ENCODE measurements around the gene FOXO4. TPM values are rescaled to one million over a fixed set of nuclear protein-coding genes. Genes with fewer than 3 reads are reported as not detected.

The FOXO4 gene
- total and polyA plus RNA-seq, 2 donors: 9.4 to 29.7 TPM

- Histone ChIP-seq H3K36me3 (ENCODE audit: insufficient read depth) (no peaks in the 10 kb centered on the region), H3K27ac (ENCODE audit: low read depth) (no peak overlapping the region), H3K4me3 (ENCODE audit: low read depth, low read length) (no peak overlapping the region), H3K4me1 (ENCODE audit: insufficient read depth) (no peaks in the 10 kb centered on the region)
- 92% methylated on average over 3 of the region's 3 CpGs for WGBS
- DNase-seq (ENCODE audit: extremely low spot score): no peak
These were observed 10.0 kb downstream of the FOXO4 start for GRCh38 chrX:71105628-71106027.

GRCh38 chrX:71106427-71106826 lies 10.8 kb downstream of the FOXO4 start, which contains the start of gene CXorf65:
TSS of gene CXorf65 (minus strand) at chrX:71106740. CDS start at chrX:71106556, 184 bp downstream.
- 85% methylated on average over 1 of the region's 1 CpG for WGBS
- H3K4me3 ChIP-seq (ENCODE audit: low read depth, low read length): no peak within 1 kb of the TSS
- no peak within 1 kb of the TSS for H3K27ac ChIP-seq (ENCODE audit: low read depth)
- DNase-seq (ENCODE audit: extremely low spot score): no peak
- H3K4me1 ChIP-seq (ENCODE audit: insufficient read depth): no peaks in the 10 kb centered on the region
- H3K36me3 ChIP-seq (ENCODE audit: insufficient read depth): no peaks in the 10 kb centered on the region

GRCh38 chrX:71107245-71107644 lies 11.6 kb downstream of the FOXO4 start:
- WGBS: 67% methylated on average over 4 of the region's 4 CpGs
- no peak for DNase-seq (ENCODE audit: extremely low spot score)

GRCh38 chrX:71107762-71108360 lies 12.2 kb downstream of the FOXO4 start:
- WGBS: 43% methylated on average over 9 of the region's 9 CpGs

More at GRCh38 chrX:71107245-71107644, 11.6 kb downstream of the FOXO4 start:
- Histone ChIP-seq H3K4me1 (ENCODE audit: insufficient read depth) (no peaks in the 10 kb centered on the region), H3K36me3 (ENCODE audit: insufficient read depth) (no peaks in the 10 kb centered on the region), H3K4me3 (ENCODE audit: low read depth, low read length) (no peak overlapping the region), H3K27ac (ENCODE audit: low read depth) (no peak overlapping the region)

GRCh38 chrX:71109051-71109450 lies 13.4 kb downstream of the FOXO4 start:
- WGBS: 89% methylated on average over 6 of the region's 6 CpGs
- Histone ChIP-seq H3K36me3 (ENCODE audit: insufficient read depth) (no peaks in the 10 kb centered on the region), H3K4me3 (ENCODE audit: low read depth, low read length) (no peak overlapping the region), H3K4me1 (ENCODE audit: insufficient read depth) (no peaks in the 10 kb centered on the region), H3K27ac (ENCODE audit: low read depth) (no peak overlapping the region)
- DNase-seq (ENCODE audit: extremely low spot score): no peak

More at GRCh38 chrX:71107762-71108360, 12.2 kb downstream of the FOXO4 start:
- Histone ChIP-seq H3K4me1 (ENCODE audit: insufficient read depth) (no peaks in the 10 kb centered on the region), H3K27ac (ENCODE audit: low read depth) (no peak overlapping the region), H3K36me3 (ENCODE audit: insufficient read depth) (no peaks in the 10 kb centered on the region), H3K4me3 (ENCODE audit: low read depth, low read length) (no peak overlapping the region)
- no peak for DNase-seq (ENCODE audit: extremely low spot score)

GRCh38 chrX:71111141-71111843 lies 15.6 kb downstream of the FOXO4 start, which contains the start of gene IL2RG:
TSS of gene IL2RG (minus strand) at chrX:71111577. CDS start at chrX:71111539, 38 bp downstream.
- Histone ChIP-seq H3K36me3 (ENCODE audit: insufficient read depth) (no peaks in the 10 kb centered on the region), H3K4me1 (ENCODE audit: insufficient read depth) (no peaks in the 10 kb centered on the region), H3K27ac (ENCODE audit: low read depth) (peak within 1 kb of the TSS; percentile 23), H3K4me3 (ENCODE audit: low read depth, low read length) (peak within 1 kb of the TSS; percentile 25)
- 60% methylated on average over 8 of the region's 8 CpGs for WGBS
- no peak for DNase-seq (ENCODE audit: extremely low spot score)

- H3K36me3 ChIP-seq (ENCODE audit: insufficient read depth): no peaks in the 10 kb centered on the region
- H3K4me1 ChIP-seq (ENCODE audit: insufficient read depth): no peaks in the 10 kb centered on the region
- 62% methylated on average over 5 of the region's 5 CpGs for WGBS
- peak overlapping the region; percentile 23 for H3K27ac ChIP-seq (ENCODE audit: low read depth)
- DNase-seq (ENCODE audit: extremely low spot score): no peak
- no peak overlapping the region for H3K4me3 ChIP-seq (ENCODE audit: low read depth, low read length)
These were observed 16.3 kb downstream of the FOXO4 start for GRCh38 chrX:71111921-71112431.

- no peak for DNase-seq (ENCODE audit: extremely low spot score)
- Histone ChIP-seq H3K36me3 (ENCODE audit: insufficient read depth) (peaks cover 3% of the 10 kb centered on the region), H3K4me3 (ENCODE audit: low read depth, low read length) (no peak overlapping the region), H3K4me1 (ENCODE audit: insufficient read depth) (no peaks in the 10 kb centered on the region), H3K27ac (ENCODE audit: low read depth) (no peak overlapping the region)
- 86% methylated on average over 10 of the region's 10 CpGs for WGBS
These were observed 21.7 kb downstream of the FOXO4 start for GRCh38 chrX:71117358-71117757.

- DNase-seq (ENCODE audit: extremely low spot score): peak; percentile 54
- H3K4me1 ChIP-seq (ENCODE audit: insufficient read depth): no peaks in the 10 kb centered on the region
- peaks cover 6% of the 10 kb centered on the region for H3K36me3 ChIP-seq (ENCODE audit: insufficient read depth)
- H3K4me3 ChIP-seq (ENCODE audit: low read depth, low read length): peak within 1 kb of the TSS; percentile 67
- WGBS: 1% methylated on average over 56 of the region's 56 CpGs
- H3K27ac ChIP-seq (ENCODE audit: low read depth): peak within 1 kb of the TSS; percentile 84
These were observed 22.7 kb downstream of the FOXO4 start, which contains the start of gene MED12 for GRCh38 chrX:71118032-71118984. TSS of gene MED12 (plus strand) at chrX:71118596. CDS start at chrX:71118755, 159 bp downstream.

GRCh38 chrX:71118985-71119535 lies 23.4 kb downstream of the FOXO4 start:
- Histone ChIP-seq H3K4me1 (ENCODE audit: insufficient read depth) (no peaks in the 10 kb centered on the region), H3K27ac (ENCODE audit: low read depth) (peak overlapping the region; percentile 84), H3K4me3 (ENCODE audit: low read depth, low read length) (peak overlapping the region; percentile 67), H3K36me3 (ENCODE audit: insufficient read depth) (peaks cover 6% of the 10 kb centered on the region)
- DNase-seq (ENCODE audit: extremely low spot score): no peak
- WGBS: 2% methylated on average over 17 of the region's 17 CpGs

- Histone ChIP-seq H3K27ac (ENCODE audit: low read depth) (no peak overlapping the region), H3K4me1 (ENCODE audit: insufficient read depth) (no peaks in the 10 kb centered on the region), H3K4me3 (ENCODE audit: low read depth, low read length) (no peak overlapping the region), H3K36me3 (ENCODE audit: insufficient read depth) (no peaks in the 10 kb centered on the region)
- DNase-seq (ENCODE audit: extremely low spot score): no peak
- 74% methylated on average over 12 of the region's 12 CpGs for WGBS
These were observed 32.6 kb downstream of the FOXO4 start for GRCh38 chrX:71128166-71128833.

- Histone ChIP-seq H3K36me3 (ENCODE audit: insufficient read depth) (no peaks in the 10 kb centered on the region), H3K4me3 (ENCODE audit: low read depth, low read length) (no peak overlapping the region), H3K27ac (ENCODE audit: low read depth) (no peak overlapping the region), H3K4me1 (ENCODE audit: insufficient read depth) (no peaks in the 10 kb centered on the region)
- DNase-seq (ENCODE audit: extremely low spot score): peak; percentile 31
- 29% methylated on average over 18 of the region's 18 CpGs for WGBS
These were observed 33.5 kb downstream of the FOXO4 start for GRCh38 chrX:71128915-71129765.
